Activated T-helper 1 cell treated with anti-CD3 and anti-CD28 coated beads, Interleukin-12 subunit alpha, Interleukin-12 subunit beta, Interleukin-2, Interleukin-4 antibody, amounts not matched to agents 30 ng/mL and 10 ng/mL and 1 ng/mL, durations not matched to agents 14 hours and 24 hours and 36 hours (primary cell): ENCODE measurements around the gene TEX2. TPM values are rescaled to one million over a fixed set of nuclear protein-coding genes. Genes with fewer than 3 reads are reported as not detected.

Experiments used
- DNase-seq: peaks from one replicate; pipeline ENCODE4 v3.0.0; 2021; ENCODE audit warnings: low spot score
- H3K27ac Mint-ChIP-seq: one replicate; pipeline ENCODE4 v1.8.0; 2021; ENCODE audit warnings: mild to moderate bottlenecking, mixed read lengths
- H3K27me3 Mint-ChIP-seq: one replicate; pipeline ENCODE4 v1.8.0; 2022; ENCODE audit warnings: mild to moderate bottlenecking, moderate library complexity, mixed read lengths; ENCODE audit not compliant: insufficient read depth
- H3K36me3 Mint-ChIP-seq: one replicate; pipeline ENCODE4 v1.8.0; 2021; ENCODE audit warnings: low read depth, mixed read lengths
- H3K4me1 Mint-ChIP-seq: one replicate; pipeline ENCODE4 v1.8.0; 2021; ENCODE audit warnings: low read depth, mixed read lengths
- H3K4me3 Mint-ChIP-seq: one replicate; pipeline ENCODE4 v1.8.0; 2021; ENCODE audit warnings: mild to moderate bottlenecking, moderate library complexity, mixed read lengths
- H3K9me3 Mint-ChIP-seq: one replicate; pipeline ENCODE4 v1.8.0; 2021; ENCODE audit warnings: mixed read lengths
- intact Hi-C: fragments of 100-400 bp; cut with micrococcal nuclease; formaldehyde crosslinking; loops from one replicate; pipeline ENCODE4 v1.15.1; 2024
- total RNA-seq: library from RNA; stranded (reverse); gene quantifications from 2 replicates; pipeline ENCODE4 v1.2.3, GENCODE V29; 2022

Gene TEX2, protein sequence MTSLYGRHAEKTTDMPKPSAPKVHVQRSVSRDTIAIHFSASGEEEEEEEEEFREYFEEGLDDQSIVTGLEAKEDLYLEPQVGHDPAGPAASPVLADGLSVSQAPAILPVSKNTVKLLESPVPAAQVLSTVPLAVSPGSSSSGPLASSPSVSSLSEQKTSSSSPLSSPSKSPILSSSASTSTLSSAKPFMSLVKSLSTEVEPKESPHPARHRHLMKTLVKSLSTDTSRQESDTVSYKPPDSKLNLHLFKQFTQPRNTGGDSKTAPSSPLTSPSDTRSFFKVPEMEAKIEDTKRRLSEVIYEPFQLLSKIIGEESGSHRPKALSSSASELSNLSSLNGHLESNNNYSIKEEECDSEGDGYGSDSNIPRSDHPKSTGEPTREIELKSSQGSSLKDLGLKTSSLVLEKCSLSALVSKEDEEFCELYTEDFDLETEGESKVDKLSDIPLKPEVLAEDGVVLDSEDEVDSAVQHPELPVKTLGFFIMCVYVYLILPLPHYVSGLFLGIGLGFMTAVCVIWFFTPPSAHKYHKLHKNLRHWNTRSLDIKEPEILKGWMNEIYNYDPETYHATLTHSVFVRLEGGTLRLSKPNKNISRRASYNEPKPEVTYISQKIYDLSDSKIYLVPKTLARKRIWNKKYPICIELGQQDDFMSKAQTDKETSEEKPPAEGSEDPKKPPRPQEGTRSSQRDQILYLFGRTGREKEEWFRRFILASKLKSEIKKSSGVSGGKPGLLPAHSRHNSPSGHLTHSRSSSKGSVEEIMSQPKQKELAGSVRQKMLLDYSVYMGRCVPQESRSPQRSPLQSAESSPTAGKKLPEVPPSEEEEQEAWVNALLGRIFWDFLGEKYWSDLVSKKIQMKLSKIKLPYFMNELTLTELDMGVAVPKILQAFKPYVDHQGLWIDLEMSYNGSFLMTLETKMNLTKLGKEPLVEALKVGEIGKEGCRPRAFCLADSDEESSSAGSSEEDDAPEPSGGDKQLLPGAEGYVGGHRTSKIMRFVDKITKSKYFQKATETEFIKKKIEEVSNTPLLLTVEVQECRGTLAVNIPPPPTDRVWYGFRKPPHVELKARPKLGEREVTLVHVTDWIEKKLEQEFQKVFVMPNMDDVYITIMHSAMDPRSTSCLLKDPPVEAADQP
- 20.6 and 21.9 TPM in 2 replicates for total RNA-seq

DNA sequence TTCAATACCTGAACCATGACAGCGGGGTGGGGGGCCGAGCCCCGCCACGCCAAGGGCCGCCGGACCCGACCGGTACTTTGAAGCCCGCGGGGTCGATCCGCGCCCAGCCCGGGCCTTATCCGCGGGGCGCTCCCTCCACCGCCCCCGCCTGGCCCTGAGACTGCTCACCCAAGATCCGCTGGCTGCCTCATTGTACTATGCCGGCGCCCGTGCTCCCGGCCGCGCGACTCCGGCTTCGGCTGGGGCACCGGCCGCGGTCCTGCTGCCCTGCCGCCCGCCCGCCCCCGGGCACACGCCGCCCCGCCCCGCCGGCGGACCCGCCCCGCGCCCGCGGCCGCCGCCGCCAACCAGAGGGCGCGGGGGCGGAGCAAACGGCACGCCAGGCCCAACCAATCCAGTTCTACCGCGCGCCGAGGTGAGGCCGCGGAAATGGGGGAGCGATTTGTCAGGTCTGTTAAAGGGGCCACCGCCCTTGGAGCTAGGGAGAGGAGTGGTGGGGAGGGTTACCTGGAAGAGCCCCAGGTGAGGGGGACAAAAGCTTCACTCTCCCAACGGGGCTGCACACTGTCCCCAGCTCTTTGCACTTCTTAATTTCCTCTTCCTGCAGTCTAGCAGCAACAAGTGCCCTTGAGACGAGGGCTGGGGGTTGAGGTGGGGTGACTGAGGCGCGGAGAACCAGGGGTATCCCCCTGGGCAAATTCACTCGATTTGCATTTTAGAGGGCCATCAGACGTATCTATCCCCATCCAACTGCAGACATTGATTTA is at the start of gene TEX2:
Gene TEX2, minus strand, starts transcription at position 261 of the 767 bp plus-strand sequence. CDS start 49,043 bp downstream, outside the sequence.
- peak within 1 kb of the TSS; percentile 98 for H3K27ac Mint-ChIP-seq
- intact Hi-C loops, result loop anchor here (1.0 to 10.0 kb wide), 11 partner anchors 19 to 704 kb away; partner anchors contain the start of genes CEP95, DDX5, ERN1 and ICAM2
- H3K27me3 Mint-ChIP-seq, result peaks cover 25% of the 10 kb centered on the region
- H3K36me3 Mint-ChIP-seq, result no peaks in the 10 kb centered on the region
- peaks cover 39% of the 10 kb centered on the region for H3K4me1 Mint-ChIP-seq
- peak; percentile 87 for DNase-seq
- peak within 1 kb of the TSS; percentile 94 for H3K4me3 Mint-ChIP-seq
- H3K9me3 Mint-ChIP-seq, result no peaks in the 10 kb centered on the region

DNA sequence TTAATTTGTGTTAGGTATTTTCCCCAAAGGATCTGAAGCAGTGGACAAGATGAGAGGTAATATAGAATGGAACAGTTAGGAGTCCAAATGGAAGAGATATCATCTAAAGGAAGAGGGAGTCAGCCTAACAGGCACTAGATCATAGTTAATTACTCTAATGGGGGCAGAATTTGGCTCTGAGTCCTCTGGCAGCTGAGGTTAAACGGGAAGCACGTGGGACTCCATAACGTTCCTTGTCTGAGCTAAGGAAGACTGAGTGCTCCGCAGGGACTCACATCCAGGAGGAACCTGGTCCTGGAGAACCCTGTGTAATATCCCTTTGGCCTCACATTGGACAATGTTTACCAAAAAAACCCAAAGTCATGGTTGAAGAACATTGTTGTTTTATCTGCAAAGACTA is 46.6 kb upstream of the TEX2 start:
- Mint-ChIP-seq H3K36me3 (no peaks in the 10 kb centered on the region), H3K27me3 (peaks cover 2% of the 10 kb centered on the region)
- intact Hi-C loops, result loop anchor here (5.0 kb wide), 2 partner anchors 183 to 338 kb away; no protein-coding TSS in a partner anchor

DNA sequence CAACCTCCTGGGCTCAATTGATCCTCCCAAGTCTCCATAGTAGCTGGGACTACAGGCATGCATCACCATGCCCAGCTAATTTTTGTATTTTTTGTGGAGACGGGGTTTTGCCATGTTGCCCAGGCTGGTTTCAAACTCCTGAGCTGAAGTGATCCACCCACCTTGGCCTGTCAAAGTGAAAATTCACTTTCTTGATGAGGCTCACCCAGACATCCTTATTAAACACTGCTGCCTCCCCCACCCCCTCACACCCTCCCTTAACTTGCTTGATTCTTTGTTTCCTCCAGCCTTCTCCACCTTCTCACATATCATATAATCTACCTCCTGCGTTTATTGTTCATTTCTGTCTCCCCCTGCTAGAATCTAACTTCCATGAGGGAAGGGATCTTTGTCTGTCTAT is 46.0 kb upstream of the TEX2 start:
- Mint-ChIP-seq H3K27ac (no peak overlapping the region), H3K4me3 (no peak overlapping the region), H3K27me3 (peaks cover 4% of the 10 kb centered on the region), H3K4me1 (peaks cover 5% of the 10 kb centered on the region), H3K9me3 (no peaks in the 10 kb centered on the region), H3K36me3 (no peaks in the 10 kb centered on the region)
- no peak for DNase-seq
- intact Hi-C loops, result loop anchor here (5.0 kb wide), 2 partner anchors 183 to 338 kb away; no protein-coding TSS in a partner anchor

More for the DNA sequence above, 46.6 kb upstream of the TEX2 start:
- DNase-seq, result no peak
- H3K4me1 Mint-ChIP-seq, result peaks cover 5% of the 10 kb centered on the region
- no peak overlapping the region for H3K4me3 Mint-ChIP-seq
- no peaks in the 10 kb centered on the region for H3K9me3 Mint-ChIP-seq
- no peak overlapping the region for H3K27ac Mint-ChIP-seq

DNA sequence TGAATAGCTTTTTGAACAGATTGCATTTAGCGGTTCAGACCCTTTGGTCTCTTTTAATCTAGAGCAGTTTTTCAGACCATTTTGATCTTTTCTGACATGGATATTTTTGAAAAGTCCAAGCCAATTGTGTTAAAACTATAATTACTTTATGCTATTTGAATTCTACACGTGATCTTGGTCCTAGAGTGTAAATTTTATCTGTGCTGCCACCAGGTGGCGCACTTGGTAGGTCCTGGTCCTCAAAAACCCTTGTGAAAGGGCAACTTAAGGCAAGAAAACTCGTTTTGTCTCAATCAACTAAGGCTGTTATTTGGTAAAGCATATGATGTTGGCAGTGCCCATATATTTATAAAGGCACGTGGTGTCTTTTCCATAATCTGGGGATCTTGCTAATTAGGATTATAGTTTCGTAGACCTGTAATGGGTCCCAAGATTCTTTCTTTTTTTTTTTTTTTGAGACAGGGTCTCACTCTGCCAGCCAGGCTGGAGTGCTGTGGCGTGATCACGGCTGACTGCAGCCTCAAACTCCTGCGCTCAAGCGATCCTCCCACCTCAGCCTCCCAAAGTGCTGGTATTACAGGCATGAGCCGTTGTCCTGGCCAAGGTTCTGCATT is 43.9 kb upstream of the TEX2 start:
- Mint-ChIP-seq H3K9me3 (no peaks in the 10 kb centered on the region), H3K27ac (no peak overlapping the region), H3K4me1 (peaks cover 5% of the 10 kb centered on the region), H3K4me3 (no peak overlapping the region), H3K27me3 (peaks cover 4% of the 10 kb centered on the region), H3K36me3 (no peaks in the 10 kb centered on the region)
- DNase-seq, result peak; percentile 43
- intact Hi-C loops, result loop anchor here (1.0 to 5.0 kb wide), 3 partner anchors 111 to 340 kb away; no protein-coding TSS in a partner anchor

DNA sequence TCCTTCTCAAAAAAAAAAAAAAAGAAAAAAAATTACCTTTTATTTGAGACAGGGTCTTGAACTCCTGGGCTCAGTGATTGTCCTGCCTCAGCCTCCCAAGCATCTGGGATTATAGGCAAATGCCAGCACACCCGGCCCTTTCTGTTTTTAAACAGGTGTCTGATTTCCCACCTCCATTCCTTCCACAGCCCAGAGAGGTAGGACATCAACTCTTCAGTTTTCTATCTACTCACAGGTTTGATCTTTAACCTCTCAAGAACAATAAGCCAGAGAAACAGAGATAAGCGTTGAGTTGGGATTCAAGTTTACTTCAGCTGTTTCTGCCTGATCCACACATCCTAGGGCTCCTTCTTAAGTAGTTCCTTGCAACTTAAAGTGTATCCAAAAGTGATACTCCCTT is 41.5 kb upstream of the TEX2 start:
- Mint-ChIP-seq H3K9me3 (no peaks in the 10 kb centered on the region), H3K27me3 (peaks cover 4% of the 10 kb centered on the region), H3K36me3 (no peaks in the 10 kb centered on the region), H3K4me3 (no peak overlapping the region), H3K27ac (no peak overlapping the region), H3K4me1 (peaks cover 5% of the 10 kb centered on the region)
- intact Hi-C loops, result no loop called here
- DNase-seq, result no peak

DNA sequence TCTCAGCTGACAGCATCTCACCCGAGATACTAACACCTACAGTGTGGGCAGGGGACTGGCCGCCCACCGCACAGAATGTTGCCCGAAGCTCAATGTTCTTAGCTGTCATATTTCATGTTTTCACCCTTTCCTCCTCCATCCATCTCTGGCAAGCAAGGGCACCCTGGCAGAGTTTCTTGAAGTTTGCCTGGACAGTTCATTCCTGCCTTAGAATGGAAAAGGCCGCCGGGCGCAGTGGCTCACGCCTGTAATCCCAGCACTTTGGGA is 37.6 kb upstream of the TEX2 start:
- Mint-ChIP-seq H3K36me3 (no peaks in the 10 kb centered on the region), H3K27ac (no peak overlapping the region), H3K4me1 (no peaks in the 10 kb centered on the region), H3K9me3 (no peaks in the 10 kb centered on the region), H3K4me3 (no peak overlapping the region), H3K27me3 (peaks cover 6% of the 10 kb centered on the region)
- no peak for DNase-seq
- intact Hi-C loops, result no loop called here

DNA sequence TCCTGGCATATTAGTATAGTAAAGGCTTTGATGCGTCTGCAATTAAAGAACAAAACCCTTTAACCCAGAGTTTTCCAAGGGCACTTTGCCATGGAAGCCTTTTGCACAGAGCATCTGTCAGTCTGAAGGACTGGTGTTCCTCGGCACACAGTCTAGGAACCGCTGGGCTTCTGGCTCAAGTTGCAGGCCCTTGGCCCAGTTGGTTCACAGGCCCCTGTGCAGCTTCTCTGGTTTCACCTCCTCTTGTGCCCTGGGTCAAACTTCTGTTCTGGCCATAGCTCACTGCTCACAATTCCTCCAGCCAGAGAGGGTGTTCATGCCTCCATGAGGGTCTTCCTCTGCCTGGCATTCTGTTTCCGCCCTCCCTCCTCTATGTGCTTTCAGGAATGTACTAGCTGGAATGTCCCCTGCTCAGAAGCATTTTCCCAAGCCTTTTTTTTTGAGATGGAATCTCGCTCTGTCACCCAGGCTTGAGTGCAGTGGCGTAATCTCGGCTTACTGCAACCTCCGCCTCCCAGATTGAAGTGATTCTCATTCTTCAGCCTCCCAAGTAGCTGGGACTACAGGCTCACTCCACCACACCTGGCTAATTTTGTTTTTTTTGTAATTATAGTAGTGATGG is 34.5 kb upstream of the TEX2 start:
- Mint-ChIP-seq H3K9me3 (no peaks in the 10 kb centered on the region), H3K27ac (no peak overlapping the region), H3K4me3 (no peak overlapping the region), H3K27me3 (peaks cover 4% of the 10 kb centered on the region), H3K36me3 (no peaks in the 10 kb centered on the region), H3K4me1 (no peaks in the 10 kb centered on the region)
- DNase-seq, result no peak
- intact Hi-C loops, result no loop called here

DNA sequence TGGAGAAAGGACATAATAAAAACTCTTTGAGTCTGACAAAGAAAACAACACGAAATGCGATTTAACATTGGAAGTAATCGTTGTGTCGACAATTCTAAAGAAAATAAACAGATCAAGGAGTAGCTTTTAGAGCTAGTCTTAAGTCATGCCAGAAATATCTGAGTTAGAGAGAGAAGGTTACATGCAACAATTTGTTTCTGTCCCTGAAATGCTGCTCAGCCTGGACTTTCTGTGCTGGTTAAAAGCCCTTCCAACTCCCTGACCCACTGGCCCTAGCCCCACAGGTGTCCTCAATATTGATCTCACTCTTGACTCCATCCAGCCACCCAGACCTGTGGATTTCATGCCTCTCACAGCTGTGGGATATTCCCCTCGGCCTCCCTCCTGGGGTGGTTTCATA is 33.2 kb upstream of the TEX2 start:
- Mint-ChIP-seq H3K27me3 (peaks cover 4% of the 10 kb centered on the region), H3K9me3 (peaks cover 7% of the 10 kb centered on the region), H3K4me3 (no peak overlapping the region), H3K36me3 (no peaks in the 10 kb centered on the region), H3K4me1 (no peaks in the 10 kb centered on the region), H3K27ac (no peak overlapping the region)
- intact Hi-C loops, result no loop called here
- no peak for DNase-seq

DNA sequence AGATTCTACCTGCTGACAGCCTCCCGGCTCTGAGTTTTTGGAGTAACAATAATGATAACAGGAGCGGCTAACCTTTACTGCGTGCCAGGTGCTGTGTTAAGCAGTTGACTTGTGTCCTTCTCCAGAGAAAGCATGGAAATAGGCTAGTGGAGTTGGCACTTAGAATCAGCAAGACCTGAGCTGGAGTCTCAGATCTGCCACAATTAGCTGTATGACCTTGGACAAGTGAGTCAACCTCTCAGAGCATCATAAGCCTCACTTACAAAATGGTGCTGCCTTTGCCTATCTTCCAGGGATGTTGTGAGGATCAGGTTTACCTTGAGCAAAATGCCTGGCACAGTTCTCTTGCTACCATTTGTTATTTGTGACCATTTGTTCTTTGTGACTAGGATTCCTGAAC is 32.1 kb upstream of the TEX2 start:
- peaks cover 4% of the 10 kb centered on the region for H3K27me3 Mint-ChIP-seq
- no peak for DNase-seq
- H3K36me3 Mint-ChIP-seq, result no peaks in the 10 kb centered on the region
- intact Hi-C loops, result no loop called here
- H3K9me3 Mint-ChIP-seq, result peaks cover 14% of the 10 kb centered on the region
- H3K27ac Mint-ChIP-seq, result no peak overlapping the region
- no peak overlapping the region for H3K4me3 Mint-ChIP-seq
- no peaks in the 10 kb centered on the region for H3K4me1 Mint-ChIP-seq

DNA sequence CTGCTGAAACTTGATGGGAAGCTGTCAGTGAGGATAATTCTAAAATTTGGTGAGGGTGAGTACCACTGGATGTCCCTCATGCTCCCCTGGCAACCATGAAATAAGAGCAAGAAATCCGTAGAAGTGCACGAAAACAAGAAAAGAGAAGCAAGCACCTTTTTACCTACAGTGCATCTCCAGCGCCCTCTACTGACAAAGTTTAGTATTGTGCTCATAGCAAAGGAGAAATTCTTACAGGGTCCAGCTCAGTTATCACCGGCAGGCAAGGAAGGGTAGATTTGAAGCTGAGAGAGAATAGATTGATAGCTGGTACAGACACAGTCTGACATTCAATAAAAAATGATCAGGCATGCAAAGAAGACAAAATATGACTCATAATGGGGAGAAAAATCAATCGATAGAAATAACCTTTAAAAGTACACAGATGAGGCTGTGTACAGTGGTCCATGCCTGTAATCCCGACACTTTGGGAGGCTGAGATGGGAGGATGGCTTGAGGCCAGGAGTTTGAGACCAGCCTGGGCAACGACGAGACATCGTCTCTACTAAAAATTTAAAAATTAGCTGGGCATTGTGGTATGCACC is 28.3 kb upstream of the TEX2 start:
- H3K9me3 Mint-ChIP-seq, result peaks cover 18% of the 10 kb centered on the region
- intact Hi-C loops, result no loop called here
- no peak overlapping the region for H3K27ac Mint-ChIP-seq
- peaks cover 11% of the 10 kb centered on the region for H3K27me3 Mint-ChIP-seq
- H3K4me3 Mint-ChIP-seq, result no peak overlapping the region
- no peak for DNase-seq
- H3K36me3 Mint-ChIP-seq, result no peaks in the 10 kb centered on the region
- H3K4me1 Mint-ChIP-seq, result no peaks in the 10 kb centered on the region

DNA sequence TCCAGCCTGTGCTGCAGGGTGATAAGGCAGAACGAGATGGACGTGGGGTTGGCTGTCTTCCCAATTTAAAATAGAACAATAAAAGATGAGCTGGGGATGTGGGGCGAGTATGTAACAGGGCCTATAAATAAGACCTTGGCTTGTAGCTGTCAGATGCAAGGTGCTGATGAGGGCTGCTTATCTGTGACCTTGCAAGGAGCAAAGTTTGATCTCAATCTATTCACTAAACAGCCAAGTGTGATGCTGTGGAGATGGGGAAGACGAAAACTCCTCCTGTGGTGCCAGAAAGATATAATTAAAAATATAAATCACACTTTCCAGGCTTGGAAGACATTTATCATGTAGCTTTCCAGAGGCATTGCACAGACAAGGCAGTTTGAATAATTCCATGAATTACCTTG is 26.7 kb upstream of the TEX2 start:
- Mint-ChIP-seq H3K9me3 (peaks cover 18% of the 10 kb centered on the region), H3K27ac (no peak overlapping the region), H3K36me3 (no peaks in the 10 kb centered on the region), H3K4me1 (no peaks in the 10 kb centered on the region), H3K27me3 (peaks cover 7% of the 10 kb centered on the region), H3K4me3 (no peak overlapping the region)
- no peak for DNase-seq
- intact Hi-C loops, result no loop called here
